Uterus (tissue), 4 donors: Measurements from ENCODE around the gene HIVEP1. TPM values are rescaled to one million over a fixed set of nuclear protein-coding genes. Genes with fewer than 3 reads are reported as not detected.
A peak's percentile ranks its signal among the peaks of the same experiment; 100 is the strongest.

ENCODE experiments used
- DNase-seq, 2 donors: peaks; one replicate each; pipeline ENCODE4 v3.0.0-alpha.2; 2019 to 2020
- H3K27ac ChIP-seq, 2 donors: fragments of 200-600 bp; sonication (generic); 1 replicate in 1 of 2; 2 replicates in 1 of 2; pipeline ENCODE4 v1.5.1; 2016 to 2018
- H3K27me3 ChIP-seq, 2 donors: fragments of 200-600 bp; sonication (generic); one replicate each; pipeline ENCODE4 v1.5.1; 2018 to 2019; ENCODE audit warnings: control low read depth in 1 of 2
- H3K36me3 ChIP-seq, 2 donors: fragments of 200-600 bp; sonication (generic); one replicate each; pipeline ENCODE4 v1.5.1; 2019; ENCODE audit warnings: control low read depth in 1 of 2
- H3K4me1 ChIP-seq, 2 donors: fragments of 200-600 bp; sonication (generic); one replicate each; pipeline ENCODE4 v1.5.1; 2018 to 2019; ENCODE audit warnings: control low read depth in 1 of 2
- H3K4me3 ChIP-seq, 2 donors: fragments of 200-600 bp; sonication (generic); 1 replicate in 1 of 2; 2 replicates in 1 of 2; pipeline ENCODE4 v1.5.1; 2018 to 2019; ENCODE audit warnings: mild to moderate bottlenecking in 1 of 2
- H3K9me3 ChIP-seq, 2 donors: fragments of 200-600 bp; sonication (generic); one replicate each; pipeline ENCODE4 v1.5.1; 2019; ENCODE audit warnings: control low read depth in 1 of 2
- POLR2A ChIP-seq, 2 donors: fragments of 450-650 bp; IDR thresholded peaks; one replicate each; pipeline ENCODE4 v1.6.1; 2016; ENCODE audit warnings: antibody characterized with exemption in 2 of 2, mild to moderate bottlenecking in 1 of 2, moderate library complexity in 1 of 2
- intact Hi-C: fragments of 100-400 bp; cut with DNase I; formaldehyde crosslinking; loops from one replicate; pipeline ENCODE4 v1.15.1; 2023; ENCODE audit warnings: low total_unique reads
- total RNA-seq, 4 donors: library from RNA; depleted of rRNA in 3 of 4; stranded (reverse); fragments of >200 nt in 3 of 4; gene quantifications; one replicate each; pipeline versions ENCODE4 v1.1.0 to v1.2.4, GENCODE V29; 2014 to 2023
- TF ChIP-seq, protein P1 (sequence below), 4 experiments: fragments of 200-600 bp in 2 of 4; fragments of 450-650 bp in 2 of 4; sonication (generic) in 2 of 4; IDR thresholded peaks; one replicate each; pipeline ENCODE4 v1.5.1; 2016 to 2019; ENCODE audit warnings: antibody characterized with exemption in 4 of 4, mild to moderate bottlenecking in 2 of 4, moderate library complexity in 1 of 4
- donor health status: DM: yes; HTN: yes; CAD: no.

HIVEP1 gene
- total RNA-seq, 4 donors from 2014 or later, result 8.5 to 38.1 (median 22.0) TPM

DNA sequence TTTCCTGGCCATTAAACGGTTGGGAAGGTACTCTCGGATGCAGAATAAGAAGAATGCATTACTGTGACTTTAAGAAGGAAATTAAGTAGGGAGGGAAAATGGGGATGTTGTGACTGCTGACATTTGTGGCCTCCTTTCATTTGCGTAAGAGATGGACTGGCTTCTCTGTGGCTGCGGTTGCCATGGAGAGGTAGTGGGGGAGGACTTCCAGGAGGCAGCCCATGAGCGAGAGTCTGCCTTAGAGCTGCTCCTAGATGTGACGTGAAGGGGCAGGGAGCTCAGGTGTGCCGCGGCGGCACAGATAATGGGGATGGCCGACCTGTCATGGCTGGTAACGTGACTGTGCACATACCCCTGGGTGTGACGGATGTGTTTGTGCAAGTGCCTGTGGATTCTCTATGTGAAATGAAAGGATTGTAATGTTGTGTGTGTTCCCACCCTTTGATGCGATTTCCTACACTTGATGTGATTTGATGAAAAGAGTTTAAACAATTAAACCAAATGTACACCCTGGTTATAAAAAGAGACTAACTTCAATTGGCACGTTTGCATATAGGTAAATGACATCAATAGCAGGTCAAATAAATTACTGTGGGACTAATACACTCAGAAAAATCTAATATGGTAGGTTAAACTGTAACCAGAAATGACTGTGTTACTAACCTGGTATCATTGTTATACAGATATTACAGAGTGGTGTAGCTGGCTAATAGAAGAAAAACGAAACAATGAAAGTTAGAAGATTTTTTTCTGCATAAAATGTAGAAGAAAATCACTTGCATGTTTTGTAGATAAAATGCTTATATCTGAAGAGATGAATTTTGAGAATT is 48.9 kb downstream of the HIVEP1 start:
- no peak for TF ChIP-seq POLR2A (IDR thresholded peaks at IDR 0.05)
- TF ChIP-seq, protein P1, sequence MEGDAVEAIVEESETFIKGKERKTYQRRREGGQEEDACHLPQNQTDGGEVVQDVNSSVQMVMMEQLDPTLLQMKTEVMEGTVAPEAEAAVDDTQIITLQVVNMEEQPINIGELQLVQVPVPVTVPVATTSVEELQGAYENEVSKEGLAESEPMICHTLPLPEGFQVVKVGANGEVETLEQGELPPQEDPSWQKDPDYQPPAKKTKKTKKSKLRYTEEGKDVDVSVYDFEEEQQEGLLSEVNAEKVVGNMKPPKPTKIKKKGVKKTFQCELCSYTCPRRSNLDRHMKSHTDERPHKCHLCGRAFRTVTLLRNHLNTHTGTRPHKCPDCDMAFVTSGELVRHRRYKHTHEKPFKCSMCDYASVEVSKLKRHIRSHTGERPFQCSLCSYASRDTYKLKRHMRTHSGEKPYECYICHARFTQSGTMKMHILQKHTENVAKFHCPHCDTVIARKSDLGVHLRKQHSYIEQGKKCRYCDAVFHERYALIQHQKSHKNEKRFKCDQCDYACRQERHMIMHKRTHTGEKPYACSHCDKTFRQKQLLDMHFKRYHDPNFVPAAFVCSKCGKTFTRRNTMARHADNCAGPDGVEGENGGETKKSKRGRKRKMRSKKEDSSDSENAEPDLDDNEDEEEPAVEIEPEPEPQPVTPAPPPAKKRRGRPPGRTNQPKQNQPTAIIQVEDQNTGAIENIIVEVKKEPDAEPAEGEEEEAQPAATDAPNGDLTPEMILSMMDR (IDR thresholded peaks at IDR 0.05), result no peak
- Histone ChIP-seq H3K4me1 (no peaks in the 10 kb centered on the region), H3K9me3 (no peaks in the 10 kb centered on the region), H3K27me3 (no peaks in the 10 kb centered on the region), H3K36me3 (no peaks in the 10 kb centered on the region), H3K4me3 (no peak overlapping the region), H3K27ac (no peak overlapping the region)
- peak; percentile 38 to 51 for DNase-seq
- intact Hi-C loops, result no loop called here

DNA sequence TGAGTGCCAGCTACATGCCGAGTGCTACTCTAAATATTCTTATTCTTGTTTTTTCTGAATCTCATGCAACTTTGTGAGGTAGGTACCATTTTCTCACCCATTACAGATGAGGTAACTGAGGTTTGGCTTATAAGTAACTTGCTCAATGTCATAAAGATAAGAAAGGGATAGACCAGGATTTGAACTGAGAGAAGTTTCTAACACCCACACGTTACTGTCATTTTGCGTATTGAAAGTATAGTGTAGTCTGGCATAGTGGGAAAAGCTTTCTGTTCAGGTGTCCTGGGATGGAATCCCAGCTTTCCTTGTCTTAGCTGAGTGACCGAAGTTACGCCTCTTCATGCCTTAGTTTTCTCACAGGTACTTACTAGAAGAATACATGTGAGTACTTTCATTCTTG is 50.5 kb downstream of the HIVEP1 start:
- Histone ChIP-seq H3K27ac (no peak overlapping the region), H3K9me3 (no peaks in the 10 kb centered on the region), H3K27me3 (no peaks in the 10 kb centered on the region), H3K4me1 (no peaks in the 10 kb centered on the region), H3K36me3 (no peaks in the 10 kb centered on the region), H3K4me3 (no peak overlapping the region)
- intact Hi-C loops, result no loop called here
- TF ChIP-seq, protein P1 (IDR thresholded peaks at IDR 0.05), result no peak
- TF ChIP-seq POLR2A (IDR thresholded peaks at IDR 0.05), result no peak
- no peak for DNase-seq

DNA sequence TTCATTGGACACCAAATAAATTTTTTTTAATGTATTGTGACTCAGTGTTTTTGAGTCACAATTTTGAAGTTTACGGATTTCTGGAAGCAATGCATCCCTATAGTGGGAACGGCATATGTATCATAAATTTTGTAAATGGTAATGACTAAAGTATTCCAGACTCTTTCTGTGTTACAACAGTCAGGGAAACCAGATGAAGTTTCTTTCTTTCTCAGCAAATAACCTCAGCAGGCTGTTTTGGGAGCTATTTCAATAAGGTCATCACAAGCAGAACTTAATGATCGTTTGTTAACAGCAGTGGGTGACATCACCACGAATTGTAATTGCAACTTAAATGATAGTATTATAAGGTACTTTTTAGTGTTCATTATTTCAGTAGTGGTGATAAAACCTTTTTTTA is 52.0 kb downstream of the HIVEP1 start:
- H3K4me1 ChIP-seq, result no peaks in the 10 kb centered on the region
- no peaks in the 10 kb centered on the region for H3K36me3 ChIP-seq
- DNase-seq, result no peak
- H3K4me3 ChIP-seq, result no peak overlapping the region
- no peaks in the 10 kb centered on the region for H3K27me3 ChIP-seq
- H3K27ac ChIP-seq, result no peak overlapping the region
- no peaks in the 10 kb centered on the region for H3K9me3 ChIP-seq
- intact Hi-C loops, result no loop called here
- TF ChIP-seq, protein P1 (IDR thresholded peaks at IDR 0.05), result no peak
- TF ChIP-seq POLR2A (IDR thresholded peaks at IDR 0.05), result no peak

DNA sequence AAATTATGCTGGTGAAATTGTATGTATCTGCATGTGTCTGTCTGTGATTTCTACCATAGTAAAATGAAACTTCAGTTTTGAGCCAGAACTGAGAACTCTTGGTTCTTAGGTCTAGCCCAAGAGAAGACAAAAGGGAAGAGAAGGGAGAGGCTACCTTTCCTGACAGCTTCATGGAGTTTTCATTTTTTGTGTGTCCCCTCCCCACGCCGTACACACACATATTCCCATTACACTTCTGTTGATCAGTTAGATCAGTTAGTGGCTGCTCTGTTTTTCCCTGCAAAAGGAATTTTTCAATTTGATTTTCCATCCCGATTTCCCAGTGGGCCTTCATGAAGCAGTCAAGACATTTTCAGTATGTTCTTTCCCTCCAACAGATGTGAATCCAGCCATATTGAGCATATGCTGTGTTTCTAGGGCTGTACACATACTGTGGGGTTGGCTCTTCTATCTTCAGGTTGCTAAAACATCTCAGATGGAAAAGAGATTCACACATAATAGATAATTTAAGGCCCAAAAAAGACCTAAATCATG is 52.5 kb downstream of the HIVEP1 start:
- TF ChIP-seq, protein P1 (IDR thresholded peaks at IDR 0.05), result no peak
- TF ChIP-seq POLR2A (IDR thresholded peaks at IDR 0.05), result no peak
- no peak overlapping the region for H3K4me3 ChIP-seq
- no peaks in the 10 kb centered on the region for H3K27me3 ChIP-seq
- no peaks in the 10 kb centered on the region for H3K4me1 ChIP-seq
- intact Hi-C loops, result no loop called here
- no peaks in the 10 kb centered on the region for H3K36me3 ChIP-seq
- H3K27ac ChIP-seq, result no peak overlapping the region
- DNase-seq, result no peak
- no peaks in the 10 kb centered on the region for H3K9me3 ChIP-seq

DNA sequence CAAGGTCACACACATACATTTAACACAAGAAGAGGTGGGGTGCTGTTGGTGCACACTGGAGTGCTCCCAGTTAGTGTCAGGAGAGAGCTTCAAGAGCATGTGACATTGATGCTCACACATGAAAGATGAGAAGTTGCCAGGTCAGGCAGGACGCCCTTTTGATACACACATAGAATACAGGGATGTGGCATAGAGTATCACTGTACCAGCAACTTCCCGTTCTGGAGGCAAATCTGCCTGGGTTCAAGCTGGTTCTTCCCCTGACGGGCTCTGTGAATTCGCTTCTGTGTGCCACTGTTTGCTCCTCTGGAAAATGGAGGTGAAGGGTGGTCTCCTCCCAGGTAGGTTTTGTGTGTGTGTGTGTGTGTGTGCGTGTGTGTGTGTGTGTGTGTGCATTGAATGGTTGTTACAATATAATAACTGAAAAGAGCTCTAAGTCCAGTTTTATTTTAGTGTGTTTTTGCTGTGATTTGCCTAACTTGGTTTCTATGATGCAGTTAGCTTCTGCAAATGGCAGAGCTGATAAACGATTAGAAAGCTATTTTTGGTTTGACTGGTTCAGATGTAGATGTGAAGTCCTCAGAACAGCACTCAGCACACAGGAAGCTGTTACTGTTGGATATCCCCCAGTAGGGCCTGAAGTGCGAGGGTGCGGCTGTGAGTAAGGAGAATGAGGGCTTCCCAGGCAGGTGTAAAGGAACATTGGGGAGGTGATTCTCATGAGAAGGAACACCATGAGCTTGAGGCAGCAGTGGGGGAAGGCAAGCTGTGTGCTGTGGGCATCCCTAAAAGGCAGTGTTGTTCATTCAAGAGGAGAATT is 53.4 kb downstream of the HIVEP1 start:
- Histone ChIP-seq H3K4me3 (no peak overlapping the region), H3K4me1 (no peaks in the 10 kb centered on the region), H3K27me3 (no peaks in the 10 kb centered on the region), H3K9me3 (no peaks in the 10 kb centered on the region), H3K36me3 (no peaks in the 10 kb centered on the region), H3K27ac (no peak overlapping the region)
- TF ChIP-seq POLR2A (IDR thresholded peaks at IDR 0.05), result no peak
- TF ChIP-seq, protein P1 (IDR thresholded peaks at IDR 0.05), result no peak
- DNase-seq, result no peak
- intact Hi-C loops, result no loop called here
